Stimulated activated naive B cell treated with anti-CD40 and anti-IgM and Interleukin-4, amounts not matched to agents 10 μg/mL and 1 μg/mL and 100 μg/mL, for 72 hours (primary cell): ENCODE results near the gene LRWD1.

Source experiments
- ATAC-seq, 2 donors: fragments of 150-1000 bp; cut with Tn5 transposase; replicated peaks; 2 replicates each; pipeline ENCODE4 v1.10.0; 2021; ENCODE audit warnings: moderate library complexity in 1 of 2
- DNase-seq: peaks from one replicate; pipeline ENCODE4 v3.0.0; 2021
- H3K27ac Mint-ChIP-seq: one replicate; pipeline ENCODE4 v1.8.0; 2022; ENCODE audit warnings: mild to moderate bottlenecking, mixed read lengths
- H3K27me3 Mint-ChIP-seq, 2 donors: one replicate each; pipeline ENCODE4 v1.8.0; 2022; ENCODE audit warnings: mixed read lengths in 2 of 2
- H3K36me3 Mint-ChIP-seq, 2 donors: one replicate each; pipeline ENCODE4 v1.8.0; 2022; ENCODE audit warnings: mixed read lengths in 2 of 2, mild to moderate bottlenecking in 1 of 2
- H3K4me1 Mint-ChIP-seq, 2 donors: one replicate each; pipeline ENCODE4 v1.8.0; 2022; ENCODE audit warnings: mixed read lengths in 2 of 2, mild to moderate bottlenecking in 1 of 2
- H3K4me3 Mint-ChIP-seq, 2 donors: one replicate each; pipeline ENCODE4 v1.8.0; 2022; ENCODE audit warnings: mild to moderate bottlenecking in 2 of 2, mixed read lengths in 2 of 2, moderate library complexity in 1 of 2
- H3K9me3 Mint-ChIP-seq, 2 donors: one replicate each; pipeline ENCODE4 v1.8.0; 2022; ENCODE audit warnings: mixed read lengths in 2 of 2, mild to moderate bottlenecking in 1 of 2

Gene LRWD1

GRCh38 chr7:102431617-102432298 is 33.0 kb upstream of the LRWD1 start:
- Mint-ChIP-seq H3K9me3 (peaks cover 0 to 2% of the 10 kb centered on the region in 2 donors), H3K4me3 (peak overlapping the region; percentile 71 to 75), H3K27me3 (no peaks in the 10 kb centered on the region), H3K36me3 (peaks cover 24 to 34% of the 10 kb centered on the region in 2 donors), H3K27ac (peak overlapping the region; percentile 97), H3K4me1 (peaks cover 44 to 76% of the 10 kb centered on the region in 2 donors)
- DNase-seq, result no peak
- ATAC-seq, result peak; percentile 49 to 53

GRCh38 chr7:102432442-102433218 is 32.2 kb upstream of the LRWD1 start:
- Mint-ChIP-seq H3K27me3 (no peaks in the 10 kb centered on the region), H3K27ac (peak overlapping the region; percentile 93), H3K9me3 (peaks cover 0 to 2% of the 10 kb centered on the region in 2 donors), H3K4me1 (peaks cover 39 to 72% of the 10 kb centered on the region in 2 donors), H3K36me3 (peaks cover 24 to 35% of the 10 kb centered on the region in 2 donors), H3K4me3 (peak overlapping the region; percentile 71 to 72)
- ATAC-seq (peak; percentile 59 to 70), DNase-seq (no peak)

DNA sequence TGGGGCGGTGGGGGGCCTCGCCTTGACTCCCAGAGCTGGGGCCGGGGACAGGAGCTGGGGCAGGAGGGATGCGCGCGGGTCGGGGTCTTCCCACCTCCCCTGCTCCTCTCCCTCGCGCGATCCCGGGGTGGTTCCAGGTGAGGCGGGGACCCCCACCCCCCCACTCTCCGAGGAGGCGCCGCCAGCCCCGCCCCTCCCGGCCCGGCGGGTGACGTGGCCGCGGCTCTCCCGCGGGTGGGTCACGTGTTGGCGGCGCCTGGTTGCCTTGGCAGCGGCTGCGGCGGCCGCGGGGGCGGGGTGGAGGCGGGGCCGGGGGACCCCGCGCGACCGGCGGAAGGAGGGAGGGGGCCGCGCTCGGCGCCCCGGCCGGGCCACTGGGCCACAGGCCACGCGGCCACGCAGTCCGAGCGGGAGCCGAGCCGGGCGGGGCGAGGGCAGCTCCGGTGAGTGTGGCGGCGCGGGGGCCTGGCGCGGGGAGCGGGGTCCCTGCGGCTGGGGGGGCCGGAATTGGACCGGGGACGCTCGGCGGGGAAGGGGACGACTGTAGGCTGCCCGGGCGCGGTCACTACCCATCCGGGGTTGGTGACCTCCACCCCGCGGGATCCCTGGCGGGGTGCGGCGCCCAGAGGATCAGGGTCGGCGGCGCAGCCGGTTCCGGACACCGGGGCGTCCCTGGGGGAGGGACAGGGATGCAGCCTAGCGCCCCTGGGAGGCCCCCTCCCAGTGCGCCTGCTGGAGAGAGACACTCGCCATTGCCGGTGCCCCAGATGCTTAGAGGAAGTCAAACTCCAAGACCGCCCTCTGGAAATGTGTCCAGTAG is 31.4 kb upstream of the LRWD1 start, which contains the start of gene ORAI2:
Gene ORAI2, plus strand, starts transcription at position 357 of the 820 bp plus-strand sequence. CDS start 5,382 bp downstream, outside the sequence.
- H3K27ac Mint-ChIP-seq, result peak within 1 kb of the TSS; percentile 94
- DNase-seq (peak; percentile 73), ATAC-seq (peak; percentile 64 to 73)
- H3K4me1 Mint-ChIP-seq, result peaks cover 39 to 71% of the 10 kb centered on the region in 2 donors
- peaks cover 0 to 2% of the 10 kb centered on the region in 2 donors for H3K9me3 Mint-ChIP-seq
- H3K4me3 Mint-ChIP-seq, result peak within 1 kb of the TSS; percentile 90 to 94
- H3K36me3 Mint-ChIP-seq, result peaks cover 24 to 40% of the 10 kb centered on the region in 2 donors
- H3K27me3 Mint-ChIP-seq, result no peaks in the 10 kb centered on the region

DNA sequence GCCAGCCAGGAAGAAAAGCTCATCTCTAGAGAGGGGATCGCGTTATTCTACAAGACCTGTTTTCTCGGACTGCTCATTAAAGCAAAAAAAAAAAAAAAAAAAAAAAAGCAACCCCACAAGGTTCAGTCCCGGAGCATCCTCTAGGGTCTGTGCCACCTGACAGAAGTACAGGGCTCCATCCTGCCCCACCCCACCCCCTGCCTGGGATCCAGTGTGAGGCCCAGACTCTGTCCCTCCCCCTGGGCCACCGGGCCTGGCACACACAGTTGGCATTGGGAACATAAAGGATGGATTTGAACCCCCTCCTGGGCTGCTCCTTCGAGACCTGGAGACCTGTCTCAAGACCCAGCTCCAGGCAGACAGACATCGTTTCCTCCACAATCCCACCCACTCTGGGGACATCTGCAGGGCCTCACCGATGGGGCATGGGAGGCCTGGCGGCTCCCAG is 30.7 kb upstream of the LRWD1 start:
- DNase-seq (no peak), ATAC-seq (peak; percentile 15 to 35)
- peaks cover 27 to 45% of the 10 kb centered on the region in 2 donors for H3K36me3 Mint-ChIP-seq
- no peaks in the 10 kb centered on the region for H3K27me3 Mint-ChIP-seq
- peaks cover 38 to 71% of the 10 kb centered on the region in 2 donors for H3K4me1 Mint-ChIP-seq
- peak overlapping the region; percentile 90 to 94 for H3K4me3 Mint-ChIP-seq
- peaks cover 0 to 2% of the 10 kb centered on the region in 2 donors for H3K9me3 Mint-ChIP-seq
- H3K27ac Mint-ChIP-seq, result peak overlapping the region; percentile 94

DNA sequence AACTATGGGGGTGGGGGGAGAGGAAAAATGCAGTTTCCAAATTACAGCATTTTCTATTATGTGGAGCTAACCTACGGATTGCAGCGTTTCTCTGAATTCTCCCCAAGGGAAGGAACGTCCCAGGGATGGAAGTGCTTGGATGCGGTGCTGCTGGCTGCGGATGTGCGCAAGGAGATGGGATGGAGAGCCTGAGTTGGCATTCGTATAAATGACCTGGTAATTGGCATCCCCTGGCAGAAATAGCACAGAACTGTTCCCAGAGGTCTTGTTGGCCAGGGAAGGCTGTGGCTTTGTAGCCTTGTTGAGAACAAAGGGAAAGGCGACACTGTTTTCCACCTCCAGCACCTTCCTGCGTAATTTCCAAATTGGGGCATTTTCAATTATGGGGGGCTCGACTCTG is 28.7 kb upstream of the LRWD1 start:
- H3K27ac Mint-ChIP-seq, result peak overlapping the region; percentile 92
- peak overlapping the region; percentile 90 to 94 for H3K4me3 Mint-ChIP-seq
- peaks cover 33 to 41% of the 10 kb centered on the region in 2 donors for H3K36me3 Mint-ChIP-seq
- H3K4me1 Mint-ChIP-seq, result peaks cover 23 to 59% of the 10 kb centered on the region in 2 donors
- ATAC-seq (no peak), DNase-seq (no peak)
- no peaks in the 10 kb centered on the region for H3K9me3 Mint-ChIP-seq
- H3K27me3 Mint-ChIP-seq, result no peaks in the 10 kb centered on the region

DNA sequence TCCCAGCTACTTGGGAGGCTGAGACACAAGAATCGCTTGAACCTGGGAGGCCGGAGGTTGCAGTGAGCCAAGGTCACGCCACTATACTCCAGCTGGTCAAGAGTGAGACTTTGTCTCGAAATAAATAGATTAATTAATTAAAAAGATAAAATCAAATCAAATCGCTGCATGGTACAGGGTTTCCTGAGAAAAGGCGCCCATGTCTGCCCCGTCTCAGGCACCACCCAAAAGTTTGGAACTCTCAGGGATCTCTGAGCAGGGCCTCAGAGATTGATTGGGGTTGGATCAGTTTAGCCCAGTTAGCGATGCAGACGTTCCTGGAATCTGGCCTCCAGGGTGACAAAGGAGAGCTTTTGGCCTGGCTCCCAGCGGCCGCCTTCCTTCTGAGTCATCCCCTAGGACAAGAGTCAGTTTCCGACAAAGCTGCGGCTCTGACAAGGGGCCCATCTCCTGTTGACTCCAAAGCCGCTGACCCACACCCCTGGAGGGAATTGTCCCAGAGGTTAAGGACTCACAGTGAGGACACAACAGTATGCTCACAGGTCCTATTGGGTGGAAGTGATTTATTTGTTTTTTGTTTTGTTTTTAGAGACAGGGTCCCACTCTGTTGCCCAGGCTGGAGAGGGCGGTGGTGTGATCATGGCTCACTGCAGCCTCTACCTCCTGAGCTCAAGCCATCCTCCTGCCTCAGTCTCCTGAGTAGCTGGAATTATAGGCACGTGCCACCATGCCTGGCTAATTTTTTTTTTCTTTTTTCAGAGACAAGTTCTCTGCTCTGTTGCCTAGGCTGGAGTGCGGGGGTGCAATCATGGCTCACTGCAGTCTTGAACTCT is 24.6 kb upstream of the LRWD1 start:
- Mint-ChIP-seq H3K27me3 (no peaks in the 10 kb centered on the region), H3K36me3 (peaks cover 49 to 57% of the 10 kb centered on the region in 2 donors), H3K9me3 (no peaks in the 10 kb centered on the region), H3K4me1 (peaks cover 28 to 66% of the 10 kb centered on the region in 2 donors), H3K27ac (peak overlapping the region; percentile 20), H3K4me3 (no peak overlapping the region)
- ATAC-seq (no peak), DNase-seq (no peak)

DNA sequence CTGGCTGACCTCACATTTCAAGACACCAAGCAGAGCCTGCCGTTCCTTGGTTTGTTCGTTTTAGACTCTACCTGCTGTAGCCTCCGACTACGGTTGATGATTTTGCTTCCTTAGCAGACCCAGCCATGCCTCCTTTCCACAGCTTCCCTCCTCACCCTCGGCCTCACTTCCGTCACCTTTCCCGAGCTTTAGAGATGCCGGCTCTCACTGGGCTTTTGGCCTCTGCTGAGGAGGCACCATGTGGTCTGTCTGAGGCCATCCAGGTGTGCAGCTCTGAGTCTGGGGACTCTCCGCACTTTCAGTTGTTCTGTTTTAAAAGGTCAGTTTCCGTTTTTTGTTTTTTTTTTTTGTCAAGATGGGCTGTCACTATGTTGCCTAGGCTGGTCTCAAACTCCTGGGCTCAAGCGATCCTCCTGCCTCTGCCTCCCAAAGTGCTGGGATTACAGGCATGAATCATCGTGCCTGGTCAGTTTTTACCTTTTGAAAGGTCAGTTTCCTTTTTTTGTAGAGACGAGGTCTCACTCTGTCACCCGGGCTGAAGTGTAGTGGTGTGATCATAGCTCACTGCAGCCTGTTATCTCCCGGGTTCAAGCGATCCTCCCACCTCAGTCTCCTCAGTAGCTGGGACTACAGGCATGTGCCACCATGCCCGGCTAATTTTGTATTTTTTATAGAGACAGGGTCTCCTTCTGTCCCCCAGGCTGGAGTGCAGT is 19.7 kb upstream of the LRWD1 start:
- Mint-ChIP-seq H3K27me3 (no peaks in the 10 kb centered on the region), H3K4me3 (peak overlapping the region; percentile 71 to 77), H3K36me3 (peaks cover 51 to 57% of the 10 kb centered on the region in 2 donors), H3K27ac (peak overlapping the region; percentile 97), H3K4me1 (peaks cover 36 to 63% of the 10 kb centered on the region in 2 donors), H3K9me3 (no peaks in the 10 kb centered on the region)
- DNase-seq (peak; percentile 71), ATAC-seq (peak; percentile 73 to 76)

GRCh38 chr7:102445674-102446071 is 19.1 kb upstream of the LRWD1 start:
- Mint-ChIP-seq H3K36me3 (peaks cover 54 to 62% of the 10 kb centered on the region in 2 donors), H3K4me3 (peak overlapping the region; percentile 26 to 71), H3K9me3 (no peaks in the 10 kb centered on the region), H3K4me1 (peaks cover 41 to 68% of the 10 kb centered on the region in 2 donors), H3K27ac (peak overlapping the region; percentile 97), H3K27me3 (no peaks in the 10 kb centered on the region)
- ATAC-seq, result no peak
- DNase-seq, result no peak

DNA sequence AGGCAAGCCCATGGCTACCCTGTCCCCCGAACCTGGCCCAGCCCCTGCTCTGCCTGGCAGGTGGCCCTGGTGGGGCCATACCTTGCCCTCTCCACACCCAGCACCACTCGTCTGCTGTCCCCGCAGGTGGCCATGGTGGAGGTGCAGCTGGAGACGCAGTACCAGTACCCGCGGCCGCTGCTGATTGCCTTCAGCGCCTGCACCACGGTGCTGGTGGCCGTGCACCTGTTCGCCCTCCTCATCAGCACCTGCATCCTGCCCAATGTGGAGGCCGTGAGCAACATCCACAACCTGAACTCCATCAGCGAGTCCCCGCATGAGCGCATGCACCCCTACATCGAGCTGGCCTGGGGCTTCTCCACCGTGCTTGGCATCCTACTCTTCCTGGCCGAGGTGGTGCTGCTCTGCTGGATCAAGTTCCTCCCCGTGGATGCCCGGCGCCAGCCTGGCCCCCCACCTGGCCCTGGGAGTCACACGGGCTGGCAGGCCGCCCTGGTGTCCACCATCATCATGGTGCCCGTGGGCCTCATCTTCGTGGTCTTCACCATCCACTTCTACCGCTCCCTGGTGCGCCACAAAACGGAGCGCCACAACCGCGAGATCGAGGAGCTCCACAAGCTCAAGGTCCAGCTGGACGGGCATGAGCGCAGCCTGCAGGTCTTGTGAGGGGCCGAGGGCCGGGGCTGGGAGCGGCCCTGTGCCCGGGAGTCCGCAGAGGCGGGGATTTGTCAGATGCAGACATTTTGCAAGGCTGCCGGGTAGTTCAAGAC is 18.2 kb upstream of the LRWD1 start:
- Mint-ChIP-seq H3K36me3 (peaks cover 51 to 61% of the 10 kb centered on the region in 2 donors), H3K9me3 (no peaks in the 10 kb centered on the region), H3K27ac (peak overlapping the region; percentile 97), H3K27me3 (no peaks in the 10 kb centered on the region), H3K4me1 (peaks cover 40 to 59% of the 10 kb centered on the region in 2 donors), H3K4me3 (peak overlapping the region; percentile 28 to 50)
- ATAC-seq, result no peak
- no peak for DNase-seq

DNA sequence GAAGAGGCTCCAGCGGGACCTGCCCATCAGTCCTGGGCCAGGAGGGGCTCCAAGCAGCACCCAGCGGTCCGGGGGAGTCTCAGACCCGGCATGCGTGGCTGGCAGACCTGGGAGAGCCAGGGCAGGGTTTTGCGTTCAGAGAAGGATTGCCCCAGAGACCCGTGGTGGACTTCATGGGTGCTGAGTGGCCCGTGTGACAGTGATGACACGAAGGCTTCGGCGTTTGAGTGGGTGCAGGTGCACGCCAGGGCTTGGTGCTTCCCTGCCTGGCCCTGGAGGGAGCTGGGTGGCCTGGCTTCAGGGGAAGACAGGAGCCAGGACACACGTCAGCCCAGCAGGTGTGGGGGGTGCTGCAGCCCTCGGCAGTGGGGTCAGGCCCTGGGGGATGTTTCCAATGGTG is 17.5 kb upstream of the LRWD1 start:
- H3K27ac Mint-ChIP-seq, result peak overlapping the region; percentile 97
- no peaks in the 10 kb centered on the region for H3K27me3 Mint-ChIP-seq
- ATAC-seq (no peak), DNase-seq (no peak)
- peaks cover 33 to 52% of the 10 kb centered on the region in 2 donors for H3K4me1 Mint-ChIP-seq
- H3K4me3 Mint-ChIP-seq, result no peak overlapping the region
- no peaks in the 10 kb centered on the region for H3K9me3 Mint-ChIP-seq
- peaks cover 45 to 53% of the 10 kb centered on the region in 2 donors for H3K36me3 Mint-ChIP-seq

GRCh38 chr7:102449136-102449535 is 15.6 kb upstream of the LRWD1 start:
- ATAC-seq (no peak), DNase-seq (no peak)
- Mint-ChIP-seq H3K27ac (no peak overlapping the region), H3K9me3 (no peaks in the 10 kb centered on the region), H3K4me3 (no peak overlapping the region), H3K27me3 (no peaks in the 10 kb centered on the region), H3K4me1 (peaks cover 27 to 39% of the 10 kb centered on the region in 2 donors), H3K36me3 (peaks cover 41% of the 10 kb centered on the region in 2 donors)

DNA sequence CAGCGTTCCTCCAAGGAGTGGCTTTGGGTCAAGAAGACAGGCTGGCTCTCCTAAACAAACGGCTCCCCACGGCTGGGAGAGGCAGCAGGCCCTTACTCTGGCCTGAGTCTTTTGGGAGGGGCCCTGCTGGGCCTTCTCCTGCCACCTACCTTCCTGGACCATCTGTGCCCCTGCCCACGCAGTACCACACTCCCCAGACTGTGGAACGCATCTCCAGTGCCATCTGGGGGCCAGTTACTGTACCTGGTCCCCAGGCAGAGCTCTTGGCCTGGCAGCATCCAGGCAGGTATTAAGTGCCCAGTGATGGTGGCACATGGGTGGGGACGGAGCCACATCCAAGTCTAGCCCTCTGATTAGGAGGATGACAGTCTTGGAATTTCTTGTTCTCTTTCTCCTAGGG is 14.5 kb upstream of the LRWD1 start:
- peaks cover 25 to 32% of the 10 kb centered on the region in 2 donors for H3K4me1 Mint-ChIP-seq
- DNase-seq, result peak; percentile 52
- no peak overlapping the region for H3K4me3 Mint-ChIP-seq
- H3K27me3 Mint-ChIP-seq, result no peaks in the 10 kb centered on the region
- no peaks in the 10 kb centered on the region for H3K9me3 Mint-ChIP-seq
- peaks cover 39 to 44% of the 10 kb centered on the region in 2 donors for H3K36me3 Mint-ChIP-seq
- peak; percentile 78 to 80 for ATAC-seq
- peak overlapping the region; percentile 78 for H3K27ac Mint-ChIP-seq
